Stimulated activated naive B cell treated with anti-CD40 and anti-IgM and Interleukin-4, amounts not matched to agents 10 μg/mL and 1 μg/mL and 100 μg/mL, for 72 hours (primary cell): ENCODE results near the gene SYVN1.

Source experiments
- ATAC-seq, 2 donors: fragments of 150-1000 bp; cut with Tn5 transposase; replicated peaks; 2 replicates each; pipeline ENCODE4 v1.10.0; 2021; ENCODE audit warnings: moderate library complexity in 1 of 2
- DNase-seq: peaks from one replicate; pipeline ENCODE4 v3.0.0; 2021
- H3K27ac Mint-ChIP-seq: one replicate; pipeline ENCODE4 v1.8.0; 2022; ENCODE audit warnings: mild to moderate bottlenecking, mixed read lengths
- H3K27me3 Mint-ChIP-seq, 2 donors: one replicate each; pipeline ENCODE4 v1.8.0; 2022; ENCODE audit warnings: mixed read lengths in 2 of 2
- H3K36me3 Mint-ChIP-seq, 2 donors: one replicate each; pipeline ENCODE4 v1.8.0; 2022; ENCODE audit warnings: mixed read lengths in 2 of 2, mild to moderate bottlenecking in 1 of 2
- H3K4me1 Mint-ChIP-seq, 2 donors: one replicate each; pipeline ENCODE4 v1.8.0; 2022; ENCODE audit warnings: mixed read lengths in 2 of 2, mild to moderate bottlenecking in 1 of 2
- H3K4me3 Mint-ChIP-seq, 2 donors: one replicate each; pipeline ENCODE4 v1.8.0; 2022; ENCODE audit warnings: mild to moderate bottlenecking in 2 of 2, mixed read lengths in 2 of 2, moderate library complexity in 1 of 2
- H3K9me3 Mint-ChIP-seq, 2 donors: one replicate each; pipeline ENCODE4 v1.8.0; 2022; ENCODE audit warnings: mixed read lengths in 2 of 2, mild to moderate bottlenecking in 1 of 2

Gene SYVN1

GRCh38 chr11:65084598-65085375 is 49.5 kb downstream of the SYVN1 start:
- DNase-seq (no peak), ATAC-seq (peak in 1 of 2 donors; percentile 15)
- Mint-ChIP-seq H3K27ac (peak overlapping the region; percentile 98), H3K27me3 (no peaks in the 10 kb centered on the region), H3K36me3 (peaks cover 37 to 52% of the 10 kb centered on the region in 2 donors), H3K4me3 (peak overlapping the region; percentile 99 to 100), H3K4me1 (peaks cover 29 to 46% of the 10 kb centered on the region in 2 donors), H3K9me3 (no peaks in the 10 kb centered on the region)

- ATAC-seq: peak; percentile 92 to 94
Measured at GRCh38 chr11:65083834-65084597, 50.3 kb downstream of the SYVN1 start, which contains the start of the genes CDCA5 and ZFPL1. CDCA5 (minus strand) TSS chr11:65084040; CDS start chr11:65083978, 62 bp downstream. ZFPL1 (plus strand) TSS chr11:65084222; CDS start chr11:65084699, 477 bp downstream.

GRCh38 chr11:65083134-65083833 is 51.0 kb downstream of the SYVN1 start:
- H3K4me1 Mint-ChIP-seq: peaks cover 37 to 56% of the 10 kb centered on the region in 2 donors
- peak overlapping the region; percentile 99 to 100 for H3K4me3 Mint-ChIP-seq
- ATAC-seq: peak in 1 of 2 donors; percentile 1
- peaks cover 24 to 37% of the 10 kb centered on the region in 2 donors for H3K36me3 Mint-ChIP-seq
- H3K27ac Mint-ChIP-seq: peak overlapping the region; percentile 98
- no peak for DNase-seq
- no peaks in the 10 kb centered on the region for H3K9me3 Mint-ChIP-seq
- H3K27me3 Mint-ChIP-seq: no peaks in the 10 kb centered on the region

More at GRCh38 chr11:65083834-65084597, 50.3 kb downstream of the SYVN1 start, which contains the start of the genes CDCA5 and ZFPL1:
- H3K36me3 Mint-ChIP-seq: peaks cover 31 to 44% of the 10 kb centered on the region in 2 donors
- peak within 1 kb of the TSS; percentile 99 to 100 for H3K4me3 Mint-ChIP-seq
- no peaks in the 10 kb centered on the region for H3K27me3 Mint-ChIP-seq
- no peaks in the 10 kb centered on the region for H3K9me3 Mint-ChIP-seq
- H3K4me1 Mint-ChIP-seq: peaks cover 30 to 49% of the 10 kb centered on the region in 2 donors
- peak; percentile 96 for DNase-seq
- H3K27ac Mint-ChIP-seq: peak within 1 kb of the TSS; percentile 98

- no peaks in the 10 kb centered on the region for H3K9me3 Mint-ChIP-seq
- H3K4me3 Mint-ChIP-seq: peak overlapping the region in 1 of 2 donors; percentile 17
- peaks cover 9 to 19% of the 10 kb centered on the region in 2 donors for H3K36me3 Mint-ChIP-seq
- no peaks in the 10 kb centered on the region for H3K27me3 Mint-ChIP-seq
- H3K27ac Mint-ChIP-seq: no peak overlapping the region
- ATAC-seq (no peak), DNase-seq (no peak)
- peaks cover 21 to 42% of the 10 kb centered on the region in 2 donors for H3K4me1 Mint-ChIP-seq
Measured at GRCh38 chr11:65078786-65079342, 55.5 kb downstream of the SYVN1 start.

- Mint-ChIP-seq H3K4me3 (no peak overlapping the region), H3K4me1 (peaks cover 16 to 34% of the 10 kb centered on the region in 2 donors), H3K27ac (peak overlapping the region; percentile 44), H3K27me3 (no peaks in the 10 kb centered on the region), H3K36me3 (peaks cover 9 to 17% of the 10 kb centered on the region in 2 donors), H3K9me3 (no peaks in the 10 kb centered on the region)
- ATAC-seq: peak; percentile 89
- peak; percentile 35 for DNase-seq
Measured at GRCh38 chr11:65078151-65078550, 56.2 kb downstream of the SYVN1 start.

- H3K4me3 Mint-ChIP-seq: no peak overlapping the region
- H3K4me1 Mint-ChIP-seq: peaks cover 16 to 30% of the 10 kb centered on the region in 2 donors
- DNase-seq (no peak), ATAC-seq (no peak)
- H3K9me3 Mint-ChIP-seq: no peaks in the 10 kb centered on the region
- H3K27ac Mint-ChIP-seq: no peak overlapping the region
- no peaks in the 10 kb centered on the region for H3K27me3 Mint-ChIP-seq
- H3K36me3 Mint-ChIP-seq: peaks cover 9 to 17% of the 10 kb centered on the region in 2 donors
Measured at GRCh38 chr11:65077451-65077850, 56.9 kb downstream of the SYVN1 start.
